NOMO-1 (cell line): Measurements from ENCODE around the gene GMEB1.
"Not testable (repeated sequence)": the region's sequence is repeated elsewhere in the genome, so short reads cannot be mapped to it uniquely, and the experiment has no call there.

Experiments
- DNase-seq, 2 experiments: peaks; one replicate each; lab custom pipeline; 2025; ENCODE audit not compliant: unreplicated experiment in 2 of 2; lab: John Stamatoyannopoulos, UW

GMEB1 gene

DNA sequence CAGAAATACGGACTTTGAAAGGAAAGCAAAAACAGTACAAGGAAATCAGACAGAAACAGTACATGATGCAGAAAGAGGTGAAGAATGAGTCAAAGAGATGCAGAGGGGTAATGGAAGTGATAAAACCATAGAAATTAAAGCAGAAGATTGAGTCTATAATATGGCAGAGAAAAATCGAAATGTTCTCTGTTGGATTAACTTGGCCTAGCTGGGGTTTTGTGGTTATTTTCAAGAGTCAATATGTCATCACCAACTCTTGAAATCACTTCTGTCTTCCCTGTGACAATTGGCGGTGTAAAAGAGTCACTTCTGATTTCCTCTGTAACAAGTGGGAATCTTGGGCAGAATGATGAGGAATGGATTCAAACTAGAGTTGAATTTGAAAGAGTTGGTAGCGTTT lies 75.6 kb downstream of the GMEB1 start:
- no peak for DNase-seq

DNA sequence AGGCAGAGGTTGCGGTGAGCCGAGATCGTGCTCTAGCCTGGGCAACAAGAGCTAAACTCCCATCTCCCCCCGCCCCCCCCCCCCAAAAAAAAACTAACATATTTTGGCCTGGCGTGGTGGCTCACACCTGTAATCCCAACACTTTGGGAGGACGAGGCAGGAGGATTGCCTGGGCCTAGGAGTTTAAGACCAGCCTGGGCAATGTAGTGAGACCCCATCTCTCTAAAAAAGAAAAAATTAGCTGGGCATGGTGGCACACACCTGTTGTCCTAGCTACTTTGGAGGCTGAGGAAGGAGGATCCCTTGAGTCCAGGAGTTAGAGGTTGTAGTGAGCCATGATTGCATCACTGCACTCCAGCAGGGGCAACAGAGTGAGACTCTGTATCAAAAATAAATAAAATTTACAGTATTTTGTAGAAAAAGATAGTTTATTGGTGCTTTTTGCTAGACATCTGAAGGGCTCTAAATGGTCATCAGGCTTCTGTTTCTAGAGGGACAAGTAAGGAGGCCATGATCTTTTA lies 77.1 kb downstream of the GMEB1 start:
- DNase-seq: no peak

DNA sequence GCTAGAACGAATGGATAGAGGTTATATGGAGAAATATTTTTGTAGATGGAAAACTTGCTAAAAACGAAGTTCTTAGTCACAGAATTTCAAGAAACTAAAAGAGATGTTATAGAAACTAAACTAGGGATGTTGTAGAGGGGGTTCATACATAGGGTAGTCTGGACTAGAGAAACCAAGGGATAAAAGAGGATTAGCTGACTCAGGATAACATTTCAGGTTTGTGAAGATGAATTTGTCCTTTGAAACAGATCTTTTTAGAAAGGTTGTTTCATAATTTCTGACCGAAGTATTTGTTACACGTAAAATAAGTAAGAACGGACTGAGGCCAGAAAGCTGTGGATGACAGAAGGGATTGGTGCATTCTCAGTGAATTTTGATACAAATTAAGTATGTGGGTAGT lies 81.7 kb downstream of the GMEB1 start:
- no peak for DNase-seq

DNA sequence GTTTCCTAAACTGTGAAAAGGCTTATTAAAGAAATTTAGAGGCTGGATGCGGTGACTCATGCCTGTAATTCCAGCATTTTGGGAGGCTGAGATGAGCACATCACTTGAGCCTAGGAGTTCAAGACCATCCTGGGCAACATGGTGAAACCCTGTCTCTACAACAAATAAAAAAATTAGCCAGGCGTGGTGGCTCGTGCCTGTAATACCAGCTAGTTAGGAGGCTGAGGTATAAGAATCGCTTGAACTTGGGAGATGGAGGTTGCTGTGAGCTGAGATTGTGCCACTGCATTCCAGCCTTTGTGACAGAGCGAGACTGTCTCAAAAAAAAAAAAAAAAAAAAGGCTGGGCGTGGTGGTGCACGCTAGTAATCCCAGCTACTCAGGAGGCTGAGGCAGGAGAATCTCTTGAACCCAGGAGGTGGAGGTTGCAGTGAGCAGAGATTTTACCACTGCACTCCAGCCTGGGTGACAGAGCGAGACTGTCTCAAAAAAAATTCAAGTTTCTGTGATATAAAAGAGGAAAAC lies 82.2 kb downstream of the GMEB1 start:
- DNase-seq: not testable (repeated sequence)

DNA sequence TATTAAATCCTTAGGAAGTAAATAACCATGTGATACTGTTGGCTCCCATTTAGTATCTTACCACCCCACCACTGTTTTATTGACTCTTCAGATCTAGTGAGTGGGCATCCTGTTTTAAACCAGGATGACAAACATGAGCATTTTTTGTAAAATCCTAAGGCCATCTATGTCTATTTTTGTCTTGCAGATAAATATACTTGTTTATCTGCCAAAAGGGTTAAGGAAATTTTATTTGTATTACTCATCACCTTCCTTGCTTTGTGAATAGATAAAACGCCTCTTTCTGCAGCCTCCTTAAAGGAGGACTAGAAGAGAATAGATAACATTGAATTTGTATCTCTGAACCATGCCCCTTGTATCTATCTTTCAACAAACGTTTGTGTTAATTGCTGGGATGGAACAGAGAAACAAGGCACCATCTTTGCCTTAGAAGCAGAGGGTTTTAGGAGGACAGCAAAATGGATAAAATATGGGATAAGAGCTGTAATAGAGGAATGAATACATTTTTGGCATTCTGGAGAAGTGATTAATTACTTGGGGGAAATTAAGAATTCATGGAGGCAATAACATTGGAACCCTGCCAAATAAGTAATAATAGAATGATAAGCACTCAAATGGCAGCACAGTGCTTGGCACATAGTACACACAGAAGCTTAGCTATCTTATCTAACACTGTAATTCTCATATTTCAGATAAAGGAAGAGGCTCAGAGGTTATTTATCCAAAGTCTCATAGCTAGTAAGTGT lies 82.9 kb downstream of the GMEB1 start:
- no peak for DNase-seq

DNA sequence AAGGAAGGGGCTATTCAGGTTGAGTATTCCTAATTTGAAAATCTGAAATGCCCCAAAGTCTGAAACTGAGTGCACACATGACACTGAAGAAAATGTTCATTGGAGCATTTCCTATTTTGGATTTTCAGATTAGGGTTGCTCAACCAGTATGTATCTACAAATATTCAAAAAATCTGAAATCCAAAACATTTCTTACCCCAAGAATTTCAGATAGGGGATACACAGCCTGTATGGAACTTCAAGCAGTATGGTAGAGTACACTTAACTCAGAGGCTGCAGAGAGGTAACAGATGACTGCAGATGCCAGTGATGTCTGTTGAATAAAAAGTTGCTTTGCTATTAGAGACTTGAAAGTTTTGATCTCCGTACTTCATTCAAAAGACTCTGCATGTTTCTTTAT lies 87.1 kb downstream of the GMEB1 start:
- no peak for DNase-seq

DNA sequence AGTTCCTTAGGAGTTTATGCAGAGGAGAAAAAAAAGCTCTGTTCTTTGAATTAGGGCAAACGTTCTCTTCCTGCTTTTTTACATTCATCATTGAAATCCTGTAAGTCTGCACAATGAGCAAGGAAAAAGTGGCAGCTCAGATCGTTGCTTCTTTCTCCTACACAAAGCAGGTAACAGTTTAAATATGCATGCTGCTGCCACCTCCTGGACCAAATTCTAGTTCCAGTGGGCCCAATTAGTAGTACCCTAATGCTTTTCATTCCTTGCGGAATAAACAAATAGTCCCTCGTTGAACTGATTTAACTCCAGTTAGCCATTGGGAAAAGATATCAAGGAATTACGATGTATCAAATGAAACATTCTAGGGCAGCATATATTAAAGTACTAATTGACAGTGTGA lies 88.3 kb downstream of the GMEB1 start:
- no peak for DNase-seq

DNA sequence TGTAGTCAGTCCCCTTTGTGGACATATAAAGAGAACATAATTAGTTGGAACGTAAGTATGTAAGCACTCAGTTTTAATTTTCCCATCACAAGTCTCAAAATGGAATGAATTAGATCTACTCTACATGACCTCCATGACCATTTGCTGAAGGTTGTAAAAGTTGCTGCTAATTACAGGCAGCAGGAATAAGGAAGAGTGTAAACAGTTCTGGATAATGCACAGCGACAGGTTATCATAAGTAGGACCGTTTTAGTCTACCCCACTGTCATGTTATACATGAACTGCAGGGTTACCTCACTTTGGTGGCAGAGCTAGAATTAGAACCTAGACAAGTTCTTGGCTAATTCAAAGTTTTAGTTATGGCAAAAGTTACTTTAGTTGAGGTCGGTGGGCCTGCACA lies 89.8 kb downstream of the GMEB1 start:
- DNase-seq: no peak

DNA sequence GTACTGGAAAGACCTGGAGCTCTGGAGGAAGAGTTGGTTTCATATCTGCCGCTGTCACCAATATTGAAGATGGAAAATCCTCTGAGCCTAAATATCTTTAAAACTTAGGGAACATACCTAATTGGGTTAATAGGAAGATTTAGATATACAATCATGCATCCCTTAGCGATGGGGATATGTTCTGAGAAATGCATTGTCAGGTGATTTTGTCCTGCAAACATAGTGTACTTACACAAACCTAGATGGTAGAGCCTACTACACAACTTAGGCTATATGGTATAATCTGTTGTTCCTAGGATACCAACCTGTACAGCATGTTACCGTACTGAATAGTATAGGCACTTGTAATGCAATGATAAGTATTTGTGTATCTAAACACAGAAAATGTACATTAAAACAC lies 90.7 kb downstream of the GMEB1 start:
- no peak for DNase-seq

DNA sequence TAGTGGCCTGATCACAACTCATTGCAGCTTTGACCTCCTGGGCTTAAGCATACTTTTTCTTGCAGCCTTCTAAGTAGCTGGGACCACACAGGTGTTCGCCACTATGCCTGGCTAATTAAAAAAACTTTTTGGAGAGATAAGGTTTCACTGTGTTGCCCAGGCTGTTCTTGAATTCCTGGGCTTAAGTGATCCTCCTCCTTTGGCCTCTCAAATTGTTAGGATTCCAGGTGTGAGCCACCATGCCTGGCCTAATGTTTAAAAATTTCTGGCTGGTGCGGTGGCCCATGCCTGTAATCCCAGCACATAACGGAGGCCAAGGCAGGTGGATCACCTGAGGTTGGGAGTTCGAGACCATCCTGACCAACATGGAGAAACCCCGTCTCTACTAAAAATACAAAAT lies 92.6 kb downstream of the GMEB1 start:
- no peak for DNase-seq

DNA sequence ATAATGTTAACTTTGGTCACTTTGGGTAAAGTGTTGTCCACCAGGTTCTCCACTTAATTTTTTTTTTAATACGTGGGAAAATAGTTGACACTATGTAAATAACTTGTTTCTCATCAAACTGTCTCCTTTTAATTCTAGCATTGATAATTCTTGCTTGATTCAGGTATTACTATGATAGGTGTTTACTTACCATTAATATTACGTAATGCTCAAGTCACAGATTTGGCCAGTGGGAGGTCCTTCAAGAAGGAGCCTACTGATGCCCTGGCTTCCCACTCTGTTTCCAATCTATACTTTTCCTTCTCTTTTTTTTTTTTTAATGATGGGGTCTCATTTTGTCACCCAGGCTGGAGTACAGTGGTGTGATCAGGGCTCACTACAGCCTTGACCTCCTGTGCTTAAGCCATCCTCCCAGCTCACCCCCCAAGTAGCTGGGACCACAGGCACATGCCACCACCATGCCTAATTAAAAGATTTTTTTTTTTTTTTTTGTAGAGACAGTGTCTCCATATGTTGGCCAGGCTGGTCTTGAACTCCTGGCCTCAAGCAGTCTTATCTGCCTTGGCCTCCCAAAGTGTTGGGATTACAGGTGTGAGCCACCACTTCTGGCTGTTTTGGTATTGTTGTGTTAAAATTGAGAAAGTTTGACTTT lies 98.1 kb downstream of the GMEB1 start:
- no peak for DNase-seq
